ENCODE data around the gene CCDC57.

DNA sequence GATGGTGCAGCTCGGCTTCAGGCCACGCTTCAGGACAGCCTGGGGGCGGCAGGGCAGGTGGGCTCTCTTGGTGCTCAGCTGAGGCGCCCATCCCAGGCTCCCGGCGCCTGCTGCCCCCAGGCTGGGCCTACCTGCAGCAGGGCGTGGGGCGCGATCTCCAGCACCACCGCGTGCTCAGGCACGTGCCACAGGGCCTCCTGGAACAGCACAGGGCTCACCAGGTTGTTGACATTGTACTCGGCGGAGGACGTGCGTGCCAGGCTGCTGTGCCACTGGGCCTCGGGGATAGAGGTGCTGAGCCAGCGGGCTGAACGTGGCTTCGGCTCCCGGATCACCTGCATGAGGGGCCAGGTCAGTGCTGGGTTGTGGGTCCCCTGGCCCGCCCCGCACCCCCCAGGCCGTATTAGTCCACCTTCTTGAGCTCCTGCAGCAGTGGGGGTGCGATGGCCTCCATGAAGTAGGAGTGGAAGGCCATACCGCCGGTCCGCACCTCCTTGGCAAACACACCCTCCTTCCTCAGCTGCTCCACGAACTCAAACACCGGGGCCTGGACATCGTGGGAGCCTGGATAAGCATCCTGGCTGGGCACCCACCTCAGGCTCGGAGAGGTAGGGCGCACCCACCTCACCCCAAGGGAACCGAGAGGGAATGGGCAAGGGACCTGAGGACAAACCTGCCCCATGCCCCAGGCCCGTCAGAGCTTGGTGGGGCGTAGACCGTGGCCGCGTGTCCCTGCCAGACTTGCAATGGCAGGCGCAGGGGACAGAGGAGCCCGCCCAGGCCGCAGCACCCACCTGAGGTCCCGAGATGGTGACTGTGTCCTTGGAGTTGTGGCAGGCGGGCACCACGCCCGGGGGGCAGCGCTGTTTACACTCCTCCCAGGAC, 123.6 kb downstream of the CCDC57 start:
- TF ChIP-seq CTCF (IDR thresholded peaks at IDR 0.05 in 8 of 11, conservative IDR thresholded peaks at IDR 0.05 in 3 of 11): no peak
- no peak for TF ChIP-seq POLR2A (IDR thresholded peaks at IDR 0.05)
